ENCODE results near the gene NDST1. TPM values are rescaled to one million over a fixed set of nuclear protein-coding genes. Genes with fewer than 3 reads are reported as not detected.

NDST1 gene
- total RNA-seq, 1 donor from 2014 or later: 60.4 TPM

DNA sequence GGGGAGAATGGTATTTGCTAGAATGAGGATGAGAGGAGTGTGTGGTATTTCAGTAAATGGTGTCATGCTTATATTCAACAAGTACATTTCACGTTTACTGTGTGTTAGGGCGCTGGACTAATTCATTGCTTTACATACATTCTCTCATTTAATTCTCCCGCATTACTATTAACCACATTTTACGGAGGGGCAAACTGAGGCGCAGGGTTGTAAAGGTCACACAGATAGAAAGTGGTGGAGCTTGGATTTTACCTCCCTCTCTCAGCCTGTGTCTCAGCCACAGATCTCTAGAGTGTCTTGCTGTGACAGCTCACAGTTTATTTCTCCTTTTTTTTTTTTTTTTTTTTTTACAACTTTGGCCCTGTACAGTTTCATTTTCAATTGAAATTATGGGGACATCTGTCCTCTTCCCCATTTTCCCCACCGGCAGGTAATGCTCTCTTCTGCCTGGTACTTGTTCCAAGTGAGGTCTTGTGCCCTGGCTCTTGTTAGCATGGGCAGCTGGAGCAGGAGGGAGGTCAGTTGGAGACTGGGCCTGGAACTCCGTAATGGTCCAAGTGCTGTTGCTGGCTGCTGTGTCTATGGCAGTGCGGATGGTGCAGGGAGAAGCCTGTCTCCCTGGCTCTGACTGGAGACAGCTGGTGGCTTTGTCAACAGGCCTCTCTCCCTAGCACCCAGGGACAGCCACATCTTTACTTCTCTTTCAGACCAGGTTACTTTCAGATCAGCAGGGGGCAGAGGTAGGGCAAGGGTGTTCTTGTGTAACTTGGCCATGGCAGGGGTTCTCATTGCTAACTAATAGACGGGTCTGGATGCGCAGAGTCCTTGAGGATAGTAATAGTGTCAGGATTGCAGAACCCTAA, 20.5 kb upstream of the NDST1 start:
- ATAC-seq (peak; percentile 48), DNase-seq (ENCODE audit: missing footprints) (no peak)
- intact Hi-C loops (cut with DNase I): loop anchor here (2.0 kb wide), 3 partner anchors 15 to 57 kb away; no protein-coding TSS in a partner anchor

- DNase-seq (ENCODE audit: missing footprints) (peak; percentile 84), ATAC-seq (peak; percentile 71)
- intact Hi-C loops (cut with DNase I): loop anchor here (1.0 to 2.0 kb wide), 2 partner anchors 10 to 14 kb away; no protein-coding TSS in a partner anchor
Measured at GRCh38 chr5:150488519-150489359, 19.2 kb upstream of the NDST1 start.

DNA sequence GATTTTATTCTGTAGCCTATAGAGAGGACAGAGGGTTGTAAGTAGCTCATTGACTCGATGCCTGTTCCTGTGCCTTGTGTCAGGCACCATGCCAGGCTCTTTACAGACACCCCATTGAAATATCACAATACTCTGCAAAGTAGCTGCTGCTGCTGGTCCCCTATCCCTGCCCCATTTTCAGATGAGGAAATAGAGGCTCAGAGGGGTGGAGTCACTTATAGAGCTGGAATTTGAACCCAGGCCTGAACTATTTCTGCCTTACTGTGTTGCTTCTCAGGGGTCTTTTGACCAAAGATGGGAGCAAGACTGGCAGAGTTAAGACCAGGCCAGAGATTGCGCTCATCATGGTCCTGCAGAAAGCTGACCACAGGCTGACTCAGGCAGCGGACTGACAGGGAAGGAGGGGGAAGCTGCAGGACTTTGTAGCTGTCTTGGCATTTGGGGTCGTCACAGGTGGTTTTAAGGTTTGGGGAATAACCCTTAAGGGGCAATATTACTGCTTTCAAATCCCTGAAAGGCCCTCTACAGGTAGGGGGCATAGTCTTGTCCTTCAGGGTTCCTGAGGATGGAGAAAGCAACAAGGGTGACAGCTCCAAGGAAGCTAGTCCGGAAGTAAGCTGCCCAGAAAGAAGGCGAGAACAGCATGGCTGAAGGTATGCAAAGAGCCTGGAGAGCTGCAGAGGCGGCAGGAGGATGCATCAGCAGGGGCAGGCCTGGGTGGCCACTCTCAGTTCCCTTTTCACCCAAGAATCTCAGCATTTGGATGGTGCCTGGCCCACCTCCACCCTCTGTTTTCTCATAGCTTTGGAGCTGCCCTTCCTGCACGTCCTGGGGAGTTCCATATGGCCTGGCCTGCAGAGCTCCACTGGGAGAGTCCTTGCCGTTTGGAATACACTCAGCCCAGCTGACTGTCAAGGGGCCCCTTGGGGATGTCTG, 18.3 kb upstream of the NDST1 start:
- no peak for DNase-seq (ENCODE audit: missing footprints)
- intact Hi-C loops (cut with DNase I): loop anchor here (1.0 to 2.0 kb wide), 2 partner anchors 9 to 13 kb away; no protein-coding TSS in a partner anchor
- ATAC-seq: no peak

DNA sequence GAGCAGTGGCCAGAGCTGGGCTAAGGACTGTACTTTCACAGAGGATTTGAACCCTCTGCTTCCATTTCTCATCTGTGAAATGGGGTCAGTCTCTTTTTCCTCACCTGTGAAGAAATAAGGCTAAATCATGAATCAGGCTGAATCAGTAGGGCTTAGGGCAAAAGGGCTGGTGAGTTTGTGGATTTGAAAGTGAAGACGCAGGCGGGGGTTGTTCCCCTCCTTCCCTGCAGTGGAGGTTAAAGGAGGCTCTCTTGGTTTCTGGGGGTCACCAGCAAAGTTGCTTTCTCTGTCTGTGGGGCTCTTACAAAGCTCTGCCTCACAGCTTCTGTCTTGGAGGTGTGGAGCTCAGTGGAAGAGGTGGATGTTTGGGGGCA, 17.6 kb upstream of the NDST1 start:
- DNase-seq (ENCODE audit: missing footprints) (no peak), ATAC-seq (no peak)
- intact Hi-C loops (cut with DNase I): no loop called here

DNA sequence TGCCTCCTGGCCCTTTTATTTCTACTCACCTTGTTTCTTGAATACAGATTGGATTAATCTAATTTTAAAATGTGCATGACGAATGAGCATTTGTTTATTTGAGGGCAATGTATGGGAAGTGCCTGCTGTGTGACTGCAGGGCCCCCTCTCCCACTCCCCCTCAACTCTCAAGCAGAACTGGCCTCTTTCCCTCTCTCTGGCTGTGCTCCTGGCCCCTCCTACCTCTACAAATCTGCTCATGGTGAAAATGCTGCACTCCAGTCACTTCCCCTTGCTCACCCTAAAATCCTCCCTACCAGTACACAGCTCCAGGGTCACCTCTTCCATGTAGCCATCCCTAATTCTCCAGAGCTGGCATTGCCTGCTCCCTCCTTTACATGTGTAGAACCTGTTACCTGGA, 17.2 kb upstream of the NDST1 start:
- intact Hi-C loops (cut with DNase I): no loop called here

GRCh38 chr5:150491876-150492275, 16.1 kb upstream of the NDST1 start:
- DNase-seq (ENCODE audit: missing footprints): no peak
- ATAC-seq: no peak
- intact Hi-C loops (cut with DNase I): no loop called here

More for the DNA sequence above, 17.2 kb upstream of the NDST1 start:
- no peak for DNase-seq (ENCODE audit: missing footprints)
- ATAC-seq: no peak

DNA sequence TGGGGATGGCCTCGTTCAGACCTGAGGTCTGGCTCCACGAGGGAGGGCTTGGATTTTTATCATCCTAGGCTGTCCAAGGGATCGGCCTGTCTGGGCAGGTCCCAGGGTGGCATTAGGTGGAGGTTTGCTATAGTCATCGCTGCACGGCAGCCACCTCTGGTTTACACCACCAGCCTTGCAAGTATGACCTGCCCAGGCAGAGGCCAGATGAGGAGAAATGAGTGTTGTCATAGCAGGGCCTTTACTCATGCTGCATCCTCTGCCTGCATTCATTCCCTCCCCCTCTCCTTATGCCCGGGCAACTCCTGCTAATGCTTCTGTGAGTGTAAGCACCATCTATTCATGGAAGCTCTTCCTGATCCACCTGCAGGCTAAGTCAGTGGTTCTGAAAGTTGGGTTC, 15.3 kb upstream of the NDST1 start:
- intact Hi-C loops (cut with DNase I): no loop called here
- ATAC-seq (no peak), DNase-seq (ENCODE audit: missing footprints) (no peak)

GRCh38 chr5:150496098-150496497, 11.8 kb upstream of the NDST1 start:
- ATAC-seq (no peak), DNase-seq (ENCODE audit: missing footprints) (no peak)
- intact Hi-C loops (cut with DNase I): no loop called here

- ATAC-seq: no peak
- no peak for DNase-seq (ENCODE audit: missing footprints)
- intact Hi-C loops (cut with DNase I): no loop called here
Measured at GRCh38 chr5:150496534-150496933, 11.4 kb upstream of the NDST1 start.

GRCh38 chr5:150497274-150497988, 10.5 kb upstream of the NDST1 start:
- intact Hi-C loops (cut with DNase I): no loop called here
- DNase-seq (ENCODE audit: missing footprints) (no peak), ATAC-seq (peak; percentile 47)

DNA sequence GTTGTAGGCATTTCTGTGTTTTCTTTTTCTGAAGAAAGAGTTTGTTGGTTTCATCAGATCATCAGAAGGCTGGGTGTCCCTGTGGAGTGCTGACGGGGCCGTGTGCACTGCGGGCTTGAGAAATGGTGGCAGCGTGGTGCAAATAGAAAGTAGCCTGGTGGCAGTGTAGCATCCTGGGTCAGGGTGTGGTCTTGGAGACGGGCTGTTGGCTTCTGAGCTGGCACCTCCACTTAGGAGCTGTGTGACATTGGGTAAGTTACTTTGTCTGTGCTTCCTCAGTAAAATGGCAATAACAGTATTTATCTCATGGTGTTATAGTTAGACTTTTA, 10.0 kb upstream of the NDST1 start:
- intact Hi-C loops (cut with DNase I): loop anchor here (1.0 kb wide), 1 partner anchor 9 kb away; no protein-coding TSS in a partner anchor
- DNase-seq (ENCODE audit: missing footprints) (no peak), ATAC-seq (no peak)

GRCh38 chr5:150498501-150498900, 9.4 kb upstream of the NDST1 start:
- DNase-seq (ENCODE audit: missing footprints): no peak
- intact Hi-C loops (cut with DNase I): loop anchor here (1.0 kb wide), 1 partner anchor 9 kb away; no protein-coding TSS in a partner anchor
- ATAC-seq: no peak

DNA sequence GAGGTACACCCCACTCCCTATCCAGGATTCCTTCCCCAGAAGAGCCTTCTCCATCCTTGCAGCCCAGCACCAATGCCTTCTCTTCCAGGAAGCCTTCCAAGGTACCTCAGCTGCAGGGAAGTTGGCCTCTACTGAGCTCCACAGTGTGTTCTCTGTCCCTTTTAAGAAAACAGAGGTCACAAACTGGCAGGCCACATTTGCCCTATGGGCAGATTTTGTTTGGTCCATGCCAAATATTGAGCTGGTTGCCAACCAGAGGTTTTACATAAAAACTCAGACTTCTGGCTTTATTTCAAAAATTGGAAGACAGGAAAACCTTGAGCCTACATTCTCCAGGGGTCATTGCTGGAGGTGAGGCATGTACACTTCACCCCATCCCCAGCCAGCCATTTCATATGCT, 9.0 kb upstream of the NDST1 start:
- no peak for ATAC-seq
- intact Hi-C loops (cut with DNase I): loop anchor here (1.0 kb wide), 1 partner anchor 10 kb away; no protein-coding TSS in a partner anchor
- DNase-seq (ENCODE audit: missing footprints): no peak

DNA sequence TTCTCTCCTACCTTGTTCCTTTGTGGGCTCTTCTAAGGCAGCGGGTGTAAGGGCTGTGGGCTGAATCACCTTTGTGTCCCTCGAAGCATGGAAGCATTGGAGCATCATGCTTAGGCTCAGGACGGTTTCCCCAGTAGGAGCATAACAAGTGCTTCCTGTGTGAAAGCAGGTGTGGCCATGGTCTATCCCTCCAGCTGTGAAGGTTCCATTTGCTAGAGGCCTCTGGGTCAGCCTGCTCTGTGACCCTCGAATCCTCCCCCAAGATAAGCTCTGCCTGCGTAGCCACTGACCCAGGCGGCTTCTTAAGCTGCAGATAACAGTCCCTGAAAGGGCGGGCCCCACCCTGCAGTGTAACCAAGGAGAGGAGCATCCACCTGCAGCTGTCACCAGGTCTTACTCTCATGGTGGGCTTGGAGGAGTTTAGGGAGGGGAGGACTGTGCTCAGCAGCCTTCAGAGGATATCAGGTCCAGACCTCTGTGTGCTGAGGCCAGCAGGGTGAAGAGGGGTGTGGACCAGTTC, 8.4 kb upstream of the NDST1 start:
- intact Hi-C loops (cut with DNase I): no loop called here
- DNase-seq (ENCODE audit: missing footprints) (no peak), ATAC-seq (no peak)

DNA sequence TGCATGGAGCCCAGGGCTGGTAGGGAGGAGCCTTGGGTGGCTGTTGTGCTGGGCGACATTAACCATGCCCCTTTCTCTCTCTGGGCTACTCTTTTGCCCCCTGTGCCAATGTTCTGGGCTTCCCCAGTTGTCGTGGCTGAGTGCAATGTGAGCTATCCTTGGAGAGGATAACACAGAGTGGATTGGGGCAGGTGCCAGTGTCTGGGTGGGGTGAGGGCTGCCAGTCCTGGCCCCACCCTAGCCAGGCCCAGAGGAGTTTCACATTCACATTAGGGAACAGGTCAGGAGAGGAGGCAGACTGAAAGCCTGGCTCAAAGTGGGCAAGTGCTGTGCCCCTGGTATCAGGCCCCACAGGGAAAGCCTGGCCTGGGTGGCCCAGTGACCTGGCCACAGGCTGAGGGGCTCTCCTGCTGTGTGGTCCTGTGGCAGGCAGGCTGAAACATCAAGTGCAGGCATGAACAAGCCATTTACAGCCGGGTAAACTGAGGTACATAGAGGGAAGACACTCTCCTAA, 7.5 kb upstream of the NDST1 start:
- intact Hi-C loops (cut with DNase I): no loop called here
- peak; percentile 78 for ATAC-seq
- DNase-seq (ENCODE audit: missing footprints): no peak

DNA sequence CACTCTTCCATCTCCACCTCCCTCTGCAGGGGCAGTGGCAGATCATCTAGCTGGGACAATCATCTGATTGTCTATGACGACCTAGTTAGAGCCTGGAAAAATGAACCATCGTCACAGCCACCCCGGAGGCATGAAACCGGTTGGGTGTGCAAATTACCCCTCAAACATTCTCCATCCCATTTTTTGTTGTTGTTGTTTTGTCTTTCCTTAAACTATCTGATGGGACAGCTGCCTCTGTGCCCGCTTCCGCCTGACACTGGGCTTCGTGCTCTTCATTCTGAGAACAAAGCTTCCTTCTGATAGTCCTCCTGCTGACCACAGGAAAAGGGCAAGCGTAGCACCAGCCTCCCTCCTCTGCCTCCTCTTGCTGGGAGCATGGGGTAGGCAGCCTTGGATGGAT, 7.0 kb upstream of the NDST1 start:
- DNase-seq (ENCODE audit: missing footprints) (no peak), ATAC-seq (no peak)
- intact Hi-C loops (cut with DNase I): no loop called here

DNA sequence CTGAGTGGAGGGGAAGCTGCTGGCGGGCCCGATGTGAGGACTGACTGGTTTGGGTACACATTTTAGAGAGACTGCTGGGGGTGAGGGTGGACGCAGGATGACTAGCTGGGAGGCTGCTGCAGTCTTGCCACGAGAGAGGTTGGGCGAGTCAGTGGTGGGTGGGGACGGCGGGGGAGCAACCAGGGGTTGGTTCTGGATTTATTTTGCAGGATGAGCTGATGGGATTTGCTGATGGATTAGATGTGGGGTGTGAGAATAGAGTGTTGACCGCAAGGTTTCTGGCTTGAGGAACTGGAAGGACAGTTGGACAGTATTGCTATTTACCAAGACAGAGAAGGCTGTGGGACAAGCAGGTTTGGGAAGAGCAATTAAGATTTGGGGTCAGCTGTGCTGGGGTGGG, 5.8 kb upstream of the NDST1 start:
- no peak for ATAC-seq
- intact Hi-C loops (cut with DNase I): loop anchor here (2.0 kb wide), 2 partner anchors 13 to 21 kb away; no protein-coding TSS in a partner anchor
- DNase-seq (ENCODE audit: missing footprints): no peak

GRCh38 chr5:150502847-150503246, 5.1 kb upstream of the NDST1 start:
- DNase-seq (ENCODE audit: missing footprints) (no peak), ATAC-seq (no peak)
- intact Hi-C loops (cut with DNase I): loop anchor here (2.0 kb wide), 2 partner anchors 14 to 20 kb away; no protein-coding TSS in a partner anchor

All from Right ventricle myocardium inferior (tissue), 1 donor.